HS-27A (cell line): ENCODE data around the gene SPEN.
A peak's percentile ranks its signal among the peaks of the same experiment; 100 is the strongest.

Experiments used
- DNase-seq: peaks from one replicate; pipeline ENCODE4 v3.0.0-alpha.2; 2012; ENCODE audit warnings: low read depth, missing footprints

SPEN gene

GRCh38 chr1:15947382-15948090 lies 100.0 kb downstream of the SPEN start:
- no peak for DNase-seq

GRCh38 chr1:15948091-15948591 lies 100.6 kb downstream of the SPEN start:
- DNase-seq = no peak

GRCh38 chr1:15948595-15949452 lies 101.3 kb downstream of the SPEN start:
- peak; percentile 92 for DNase-seq

GRCh38 chr1:15949453-15950245 lies 102.1 kb downstream of the SPEN start:
- DNase-seq = peak; percentile 96

- DNase-seq = no peak
Measured at GRCh38 chr1:15950302-15950701, 102.8 kb downstream of the SPEN start.

GRCh38 chr1:15950763-15951295 lies 103.3 kb downstream of the SPEN start:
- no peak for DNase-seq

GRCh38 chr1:15951341-15952153 lies 104.0 kb downstream of the SPEN start:
- no peak for DNase-seq

- peak; percentile 94 for DNase-seq
Measured at GRCh38 chr1:15952317-15953258, 105.1 kb downstream of the SPEN start.

GRCh38 chr1:15953294-15953771 lies 105.8 kb downstream of the SPEN start:
- DNase-seq = no peak

GRCh38 chr1:15953791-15954241 lies 106.3 kb downstream of the SPEN start:
- no peak for DNase-seq

GRCh38 chr1:15954316-15954715 lies 106.8 kb downstream of the SPEN start:
- DNase-seq = no peak

GRCh38 chr1:15955552-15955951 lies 108.0 kb downstream of the SPEN start:
- no peak for DNase-seq

GRCh38 chr1:15956150-15956549 lies 108.6 kb downstream of the SPEN start:
- no peak for DNase-seq

GRCh38 chr1:15957221-15958095 lies 110.0 kb downstream of the SPEN start:
- DNase-seq = no peak

- DNase-seq = no peak
Measured at GRCh38 chr1:15958111-15958510, 110.6 kb downstream of the SPEN start.

GRCh38 chr1:15958793-15959192 lies 111.3 kb downstream of the SPEN start:
- no peak for DNase-seq

GRCh38 chr1:15959424-15959823 lies 111.9 kb downstream of the SPEN start:
- DNase-seq = no peak

- DNase-seq = no peak
Measured at GRCh38 chr1:15959827-15960446, 112.4 kb downstream of the SPEN start.
